SK-N-SH (cell line): ENCODE results near the gene CD3D. TPM values are rescaled to one million over a fixed set of nuclear protein-coding genes. Genes with fewer than 3 reads are reported as not detected.

Experiments
- CTCF ChIA-PET: fragments of 300-600, 350-600 bp; formaldehyde crosslinking; extraction: SDS; loops from one replicate; lab custom pipeline; 2021; lab: Yijun Ruan, JAX
- POLR2A ChIA-PET: fragments of 350-600 bp; sonication (Branson Sonifier 250); formaldehyde crosslinking; extraction: SDS; loops from one replicate; lab custom pipeline; 2020; ENCODE audit warnings: antibody characterized with exemption, inconsistent platforms; lab: Yijun Ruan, JAX
- DNase-seq: peaks from one replicate; pipeline ENCODE4 v3.0.0; 2012
- H2AFZ ChIP-seq: fragments of 200-600 bp; sonication (generic); 2 replicates; pipeline ENCODE4 v1.8.1; 2016; ENCODE audit warnings: antibody characterized with exemption, mild to moderate bottlenecking, low read depth
- H3F3A ChIP-seq: fragments of 200-600 bp; sonication (generic); replicated peaks from 2 replicates; pipeline ENCODE3; 2016; ENCODE audit warnings: antibody characterized with exemption, mild to moderate bottlenecking; ENCODE audit not compliant: insufficient read depth
- H3K27ac ChIP-seq, 2 experiments: fragments of 200-500 bp in 1 of 2; fragments of 200-600 bp in 1 of 2; sonication (Bioruptor generic) in 1 of 2; sonication (generic), shearing (Covaris generic) in 1 of 2; 2 replicates each; pipeline versions ENCODE4 v1.5.1 to v1.6.1; 2014 to 2016; ENCODE audit warnings: low read depth in 2 of 2, inconsistent platforms in 1 of 2, low read length in 1 of 2, mild to moderate bottlenecking in 1 of 2, mixed read lengths in 1 of 2
- H3K27me3 ChIP-seq: fragments of 200-600 bp; sonication (generic), shearing (Covaris generic); 2 replicates; pipeline ENCODE4 v1.6.1; 2016; ENCODE audit warnings: mixed run types; ENCODE audit not compliant: insufficient read depth
- H3K36me3 ChIP-seq, 2 experiments: fragments of 200-500 bp in 1 of 2; fragments of 200-600 bp in 1 of 2; sonication (Bioruptor generic) in 1 of 2; sonication (generic) in 1 of 2; replicated peaks in 1 of 2; 2 replicates each; pipeline versions ENCODE3 to v1.5.1; 2014 to 2016; ENCODE audit warnings: low read length in 1 of 2, mild to moderate bottlenecking in 1 of 2; ENCODE audit not compliant: insufficient read depth in 2 of 2, control insufficient read depth in 1 of 2
- H3K4me1 ChIP-seq, 2 experiments: fragments of 200-500 bp in 1 of 2; fragments of 200-600 bp in 1 of 2; sonication (Bioruptor generic) in 1 of 2; sonication (generic), shearing (Covaris generic) in 1 of 2; 2 replicates each; pipeline versions ENCODE4 v1.5.1 to v1.6.1; 2014 to 2016; ENCODE audit warnings: low read depth in 1 of 2, low read length in 1 of 2, mixed run types in 1 of 2; ENCODE audit not compliant: insufficient read depth in 2 of 2, control insufficient read depth in 1 of 2
- H3K4me2 ChIP-seq: fragments of 200-600 bp; sonication (generic), shearing (Covaris generic); 2 replicates; pipeline ENCODE4 v1.6.1; 2017; ENCODE audit warnings: mixed run types
- H3K4me3 ChIP-seq, 2 experiments: fragments of 200-500 bp in 1 of 2; fragments of 200-600 bp in 1 of 2; sonication (Bioruptor generic) in 1 of 2; sonication (generic), shearing (Covaris generic) in 1 of 2; 2 replicates each; pipeline versions ENCODE4 v1.5.1 to v1.8.1; 2014 to 2016; ENCODE audit warnings: low read depth in 2 of 2, inconsistent platforms in 1 of 2, low read length in 1 of 2, mild to moderate bottlenecking in 1 of 2, mixed read lengths in 1 of 2, moderate library complexity in 1 of 2
- H3K79me2 ChIP-seq: fragments of 200-600 bp; sonication (generic); 2 replicates; pipeline ENCODE4 v1.8.1; 2017; ENCODE audit warnings: mild to moderate bottlenecking; ENCODE audit not compliant: insufficient read depth
- H3K9ac ChIP-seq: fragments of 200-600 bp; sonication (generic); 2 replicates; pipeline ENCODE4 v1.6.1; 2017; ENCODE audit warnings: mixed run types
- H3K9me2 ChIP-seq: fragments of 200-600 bp; sonication (generic); 2 replicates; pipeline ENCODE4 v1.6.1; 2017; ENCODE audit warnings: mixed run types
- H3K9me3 ChIP-seq: fragments of 200-600 bp; sonication (generic); 2 replicates; pipeline ENCODE4 v1.6.1; 2017; ENCODE audit warnings: mixed run types, mild to moderate bottlenecking, moderate library complexity
- H4K20me1 ChIP-seq: fragments of 200-600 bp; sonication (generic); 2 replicates; pipeline ENCODE4 v1.6.1; 2017; ENCODE audit warnings: mild to moderate bottlenecking, mixed run types; ENCODE audit not compliant: insufficient read depth
- CHD2 ChIP-seq: fragments of 150-350 bp; IDR thresholded peaks from 2 replicates; pipeline ENCODE4 v1.6.1; 2018; ENCODE audit warnings: low read length; ENCODE audit not compliant: partially characterized antibody
- CTCF ChIP-seq: fragments of 200-600 bp; sonication (generic); IDR thresholded peaks from 2 replicates; pipeline ENCODE4 v1.6.1; 2017; ENCODE audit warnings: antibody characterized with exemption, mild to moderate bottlenecking, moderate library complexity
- ELF1 ChIP-seq: IDR thresholded peaks from 2 replicates; pipeline ENCODE4 v1.4.0; 2012
- EP300 ChIP-seq, 2 experiments: IDR thresholded peaks; 2 replicates each; pipeline versions ENCODE4 v1.4.0 to v1.6.1; 2012; ENCODE audit warnings: borderline replicate concordance in 1 of 2, low read depth in 1 of 2, low read length in 1 of 2
- FOXJ3 ChIP-seq: sonication (generic); formaldehyde crosslinking; IDR thresholded peaks from 2 replicates; pipeline ENCODE4 v1.5.1; 2020; ENCODE audit warnings: mild to moderate bottlenecking, missing genetic modification reagents
- GABPA ChIP-seq: IDR thresholded peaks from 2 replicates; pipeline ENCODE4 v1.4.0; 2012; ENCODE audit warnings: low read depth, mild to moderate bottlenecking
- JUND ChIP-seq: IDR thresholded peaks from 2 replicates; pipeline ENCODE4 v1.4.0; 2012
- MAX ChIP-seq: IDR thresholded peaks from 2 replicates; pipeline ENCODE4 v1.4.0; 2012; ENCODE audit warnings: low read depth
- MEF2A ChIP-seq: IDR thresholded peaks from 2 replicates; pipeline ENCODE4 v1.4.0; 2012; ENCODE audit warnings: low read depth, borderline replicate concordance
- NFIC ChIP-seq: IDR thresholded peaks from 2 replicates; pipeline ENCODE4 v1.4.0; 2012; ENCODE audit warnings: borderline replicate concordance
- PBX3 ChIP-seq: IDR thresholded peaks from 2 replicates; pipeline ENCODE4; 2012
- RFX5 ChIP-seq: IDR thresholded peaks from 2 replicates; pipeline ENCODE4 v1.6.1; 2012; ENCODE audit warnings: mild to moderate bottlenecking, improper control_type of control experiment, low read length
- RXRA ChIP-seq: IDR thresholded peaks from 2 replicates; pipeline ENCODE4 v1.4.0; 2012; ENCODE audit warnings: low read depth, mild to moderate bottlenecking, borderline replicate concordance
- SMC3 ChIP-seq: IDR thresholded peaks from 2 replicates; pipeline ENCODE4 v1.6.1; 2012; ENCODE audit warnings: low read depth, low read length, improper control_type of control experiment
- TCF12 ChIP-seq: IDR thresholded peaks from 2 replicates; pipeline ENCODE4 v1.4.0; 2012
- TEAD4 ChIP-seq: IDR thresholded peaks from 2 replicates; pipeline ENCODE4 v1.4.0; 2012; ENCODE audit warnings: mild to moderate bottlenecking, borderline replicate concordance; ENCODE audit not compliant: insufficient read depth
- YY1 ChIP-seq: IDR thresholded peaks from 2 replicates; pipeline ENCODE4 v1.4.0; 2012; ENCODE audit warnings: low read depth, mild to moderate bottlenecking
- WGBS: methylation state at CpG from one replicate; pipeline ENCODE4 v1.1.6; 2017; ENCODE audit warnings: low lambda C conversion rate; 5-methylcytosine and 5-hydroxymethylcytosine counted together
- polyA plus RNA-seq, 3 experiments: library from polyadenylated mRNA; depleted of rRNA; stranded (reverse); fragments of >200 nt; gene quantifications; 2 replicates each; pipeline ENCODE4 v1.2.3, GENCODE V29; 2012

CD3D gene
- polyA plus RNA-seq, 1 of the 3 experiments (the other 2 are of a cell fraction): 0.44 TPM

GRCh38 chr11:118318581-118319336, 23.7 kb downstream of the CD3D start:
- Histone ChIP-seq H3K4me1 (no peaks in the 10 kb centered on the region), H3K27ac (no peak overlapping the region), H3K36me3 (no peaks in the 10 kb centered on the region), H3K27me3 (peaks cover 33% of the 10 kb centered on the region; the same call in 1 of the 2 replicates), H4K20me1 (no peaks in the 10 kb centered on the region), H3K9ac (no peak overlapping the region), H3K9me2 (no peaks in the 10 kb centered on the region), H2AFZ (no peak overlapping the region), H3F3A (no peaks in the 10 kb centered on the region), H3K79me2 (no peaks in the 10 kb centered on the region), H3K9me3 (no peaks in the 10 kb centered on the region), H3K4me3 (no peak overlapping the region), H3K4me2 (no peak overlapping the region)
- no peak for DNase-seq
- TF ChIP-seq MEF2A (no peak), NFIC (no peak), SMC3 (no peak), EP300 (IDR thresholded peaks at IDR 0.05; ENCODE audit: borderline replicate concordance in 1 of 2, low read depth in 1 of 2, low read length in 1 of 2) (no peak), GABPA (no peak), JUND (no peak)
- WGBS: 44% methylated on average over 11 of the region's 11 CpGs
- CTCF ChIA-PET: interaction anchor here (0.6 kb wide), 1 partner anchor 121 kb away, joined by 4 read pairs; no protein-coding TSS in a partner anchor
- POLR2A ChIA-PET: no interaction called here

GRCh38 chr11:118318124-118318523, 24.4 kb downstream of the CD3D start:
- CTCF ChIA-PET: no interaction called here
- Histone ChIP-seq H3K9me3 (no peaks in the 10 kb centered on the region), H3K79me2 (no peaks in the 10 kb centered on the region), H3K27me3 (peaks cover 38% of the 10 kb centered on the region; the same call in 1 of the 2 replicates), H3K36me3 (no peaks in the 10 kb centered on the region), H3K4me2 (no peak overlapping the region), H3K9ac (no peak overlapping the region), H4K20me1 (no peaks in the 10 kb centered on the region), H2AFZ (no peak overlapping the region)
- no peak for DNase-seq
- TF ChIP-seq YY1 (no peak), RXRA (no peak), FOXJ3 (no peak), CTCF (no peak), ELF1 (no peak), CHD2 (no peak), TCF12 (no peak), RFX5 (no peak), PBX3 (no peak), GABPA (no peak), MAX (no peak), TEAD4 (no peak), SMC3 (no peak)
- TF ChIP-seq, all 33 proteins: peak for 0
- WGBS: 30% methylated on average over 4 of the region's 4 CpGs
- Histone ChIP-seq H3K4me1 (no peaks in the 10 kb centered on the region), H3K27ac (no peak overlapping the region), H3K4me3 (no peak overlapping the region), H3F3A (no peaks in the 10 kb centered on the region), H3K9me2 (no peaks in the 10 kb centered on the region)
- POLR2A ChIA-PET: no interaction called here
